MM.1S (cell line): ENCODE measurements around the gene THRB.

Experiments used
- EZH2phosphoT487 ChIP-seq: fragments of 300-600 bp; sonication (generic); IDR thresholded peaks from 2 replicates; pipeline ENCODE4 v1.6.1; 2018; ENCODE audit warnings: antibody characterized with exemption, low read length
- TF ChIP-seq, protein P1 (sequence below): fragments of 300-600 bp; sonication (generic); IDR thresholded peaks from 2 replicates; pipeline ENCODE4 v1.5.1; 2016; ENCODE audit warnings: antibody characterized with exemption, low read length, mixed read lengths

DNA sequence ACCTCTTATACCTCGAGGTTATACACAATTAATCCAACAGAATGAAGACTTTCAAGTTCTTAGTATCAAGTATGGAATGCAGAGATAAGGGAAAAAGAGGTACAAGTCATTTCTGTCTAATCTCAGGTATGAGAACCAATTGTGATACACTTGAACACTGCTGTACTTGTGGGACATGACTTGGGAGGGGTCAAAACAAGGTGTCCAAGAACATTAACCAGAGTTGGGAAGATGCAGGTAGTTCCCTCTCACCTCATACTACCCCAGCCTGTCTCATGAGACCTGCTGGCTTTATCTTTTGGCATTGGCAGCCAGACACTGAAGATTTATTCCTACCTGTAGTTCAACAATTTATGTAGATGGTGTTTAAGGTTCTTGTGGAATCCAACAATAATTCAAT lies 339.9 kb downstream of the THRB start:
- no peak for TF ChIP-seq EZH2phosphoT487
- TF ChIP-seq, protein P1, sequence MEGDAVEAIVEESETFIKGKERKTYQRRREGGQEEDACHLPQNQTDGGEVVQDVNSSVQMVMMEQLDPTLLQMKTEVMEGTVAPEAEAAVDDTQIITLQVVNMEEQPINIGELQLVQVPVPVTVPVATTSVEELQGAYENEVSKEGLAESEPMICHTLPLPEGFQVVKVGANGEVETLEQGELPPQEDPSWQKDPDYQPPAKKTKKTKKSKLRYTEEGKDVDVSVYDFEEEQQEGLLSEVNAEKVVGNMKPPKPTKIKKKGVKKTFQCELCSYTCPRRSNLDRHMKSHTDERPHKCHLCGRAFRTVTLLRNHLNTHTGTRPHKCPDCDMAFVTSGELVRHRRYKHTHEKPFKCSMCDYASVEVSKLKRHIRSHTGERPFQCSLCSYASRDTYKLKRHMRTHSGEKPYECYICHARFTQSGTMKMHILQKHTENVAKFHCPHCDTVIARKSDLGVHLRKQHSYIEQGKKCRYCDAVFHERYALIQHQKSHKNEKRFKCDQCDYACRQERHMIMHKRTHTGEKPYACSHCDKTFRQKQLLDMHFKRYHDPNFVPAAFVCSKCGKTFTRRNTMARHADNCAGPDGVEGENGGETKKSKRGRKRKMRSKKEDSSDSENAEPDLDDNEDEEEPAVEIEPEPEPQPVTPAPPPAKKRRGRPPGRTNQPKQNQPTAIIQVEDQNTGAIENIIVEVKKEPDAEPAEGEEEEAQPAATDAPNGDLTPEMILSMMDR: no peak
